ENCODE results near the gene CCDC138. TPM values are rescaled to one million over a fixed set of nuclear protein-coding genes. Genes with fewer than 3 reads are reported as not detected.
"Not testable (repeated sequence)": the region's sequence is repeated elsewhere in the genome, so short reads cannot be mapped to it uniquely, and the experiment has no call there.

CCDC138 gene, protein sequence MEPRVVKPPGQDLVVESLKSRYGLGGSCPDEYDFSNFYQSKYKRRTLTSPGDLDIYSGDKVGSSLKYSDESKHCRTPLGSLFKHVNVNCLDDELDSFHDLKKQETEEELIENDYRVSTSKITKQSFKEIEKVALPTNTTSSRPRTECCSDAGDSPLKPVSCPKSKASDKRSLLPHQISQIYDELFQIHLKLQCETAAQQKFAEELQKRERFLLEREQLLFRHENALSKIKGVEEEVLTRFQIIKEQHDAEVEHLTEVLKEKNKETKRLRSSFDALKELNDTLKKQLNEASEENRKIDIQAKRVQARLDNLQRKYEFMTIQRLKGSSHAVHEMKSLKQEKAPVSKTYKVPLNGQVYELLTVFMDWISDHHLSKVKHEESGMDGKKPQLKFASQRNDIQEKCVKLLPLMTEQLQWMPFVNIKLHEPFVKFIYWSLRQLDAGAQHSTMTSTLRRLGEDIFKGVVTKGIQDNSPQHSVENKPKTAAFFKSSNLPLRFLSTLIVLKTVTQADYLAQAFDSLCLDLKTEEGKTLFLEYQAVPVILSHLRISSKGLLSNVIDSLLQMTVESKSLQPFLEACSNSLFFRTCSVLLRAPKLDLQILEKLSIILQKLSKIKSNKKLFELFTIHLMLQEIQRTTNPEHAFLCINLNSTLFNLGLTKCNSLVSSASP
- 3.7 TPM for polyA plus RNA-seq (ENCODE audit: insufficient read length)

DNA sequence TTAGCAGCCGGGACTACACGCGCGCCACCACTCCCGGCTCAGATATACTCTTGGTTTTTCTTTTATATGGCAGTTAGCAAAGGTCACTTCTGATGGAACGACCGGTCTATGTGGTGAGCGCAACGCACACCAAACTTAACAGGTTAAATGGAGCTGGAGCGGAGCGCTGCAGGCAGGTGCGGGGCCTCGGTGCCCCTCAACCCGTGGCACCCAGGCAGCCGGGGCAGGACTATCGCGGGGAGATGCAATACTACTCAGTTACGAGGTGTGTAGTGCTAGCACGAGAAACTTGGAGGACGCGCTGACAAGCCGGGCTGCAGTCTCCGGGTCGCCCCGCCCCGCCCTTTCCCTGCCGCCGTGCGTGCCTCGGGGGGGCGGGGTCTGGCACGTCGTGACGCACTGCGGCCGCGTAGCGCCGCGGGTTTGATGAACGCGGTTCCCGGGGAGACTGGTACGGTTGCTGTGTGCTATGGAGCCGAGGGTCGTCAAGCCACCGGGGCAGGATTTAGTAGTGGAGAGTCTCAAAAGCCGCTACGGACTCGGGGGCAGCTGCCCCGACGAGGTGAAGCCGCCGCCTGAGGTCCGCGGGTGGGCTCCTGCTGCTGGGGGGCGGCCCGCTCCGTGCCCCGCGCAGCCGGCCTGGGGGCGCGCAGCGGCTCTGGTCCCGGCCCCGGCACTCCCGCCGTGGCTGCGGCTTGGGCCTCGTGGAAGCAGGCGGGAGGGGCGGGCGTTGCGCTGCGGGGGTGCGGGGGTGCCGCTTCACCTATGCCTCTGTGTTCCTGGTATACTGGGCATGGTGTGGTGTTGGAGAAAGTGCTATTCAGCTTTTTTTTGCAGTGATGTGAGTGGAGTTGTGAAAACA is at the start of gene CCDC138:
Gene CCDC138, plus strand, starts transcription at position 418 of the 862 bp plus-strand sequence. Its CDS starts 52 bp downstream, at position 470.
- peak; percentile 26 for DNase-seq (ENCODE audit: low read depth)

DNA sequence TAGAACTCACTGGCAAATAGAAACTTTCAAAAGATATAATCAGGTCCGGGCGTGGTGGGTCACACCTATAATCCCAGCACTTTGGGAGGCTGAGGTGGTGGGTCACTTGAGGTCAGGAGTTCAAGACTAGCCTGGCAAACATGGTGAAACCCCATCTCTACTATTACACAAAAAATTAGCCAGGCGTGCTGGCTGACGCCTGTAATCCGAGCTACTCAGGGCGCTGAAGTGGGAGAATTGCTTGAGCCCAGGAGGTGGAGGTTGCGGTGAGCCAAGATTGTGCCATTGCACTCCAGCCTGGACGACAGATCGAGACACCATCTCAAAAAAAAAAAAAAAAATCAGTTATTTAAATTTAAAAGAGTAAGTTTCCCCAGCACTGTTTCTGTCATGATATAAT is 28.6 kb upstream of the CCDC138 start:
- not testable (repeated sequence) for DNase-seq (ENCODE audit: low read depth)

GRCh38 chr2:108762618-108763017 is 24.0 kb upstream of the CCDC138 start:
- DNase-seq (ENCODE audit: low read depth): not testable (repeated sequence)

DNA sequence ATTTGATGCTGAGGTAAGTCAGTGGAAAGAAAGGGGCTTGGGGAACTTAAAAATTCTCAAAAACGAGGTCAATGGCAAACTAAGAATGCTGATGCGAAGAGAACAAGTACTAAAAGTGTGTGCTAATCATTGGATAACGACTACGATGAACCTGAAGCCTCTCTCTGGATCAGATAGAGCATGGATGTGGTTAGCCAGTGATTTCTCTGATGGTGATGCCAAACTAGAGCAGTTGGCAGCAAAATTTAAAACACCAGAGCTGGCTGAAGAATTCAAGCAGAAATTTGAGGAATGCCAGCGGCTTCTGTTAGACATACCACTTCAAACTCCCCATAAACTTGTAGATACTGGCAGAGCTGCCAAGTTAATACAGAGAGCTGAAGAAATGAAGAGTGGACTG is 19.9 kb upstream of the CCDC138 start:
- not testable (repeated sequence) for DNase-seq (ENCODE audit: low read depth)

- not testable (repeated sequence) for DNase-seq (ENCODE audit: low read depth)
Measured at GRCh38 chr2:108767859-108768258, 18.7 kb upstream of the CCDC138 start.

DNA sequence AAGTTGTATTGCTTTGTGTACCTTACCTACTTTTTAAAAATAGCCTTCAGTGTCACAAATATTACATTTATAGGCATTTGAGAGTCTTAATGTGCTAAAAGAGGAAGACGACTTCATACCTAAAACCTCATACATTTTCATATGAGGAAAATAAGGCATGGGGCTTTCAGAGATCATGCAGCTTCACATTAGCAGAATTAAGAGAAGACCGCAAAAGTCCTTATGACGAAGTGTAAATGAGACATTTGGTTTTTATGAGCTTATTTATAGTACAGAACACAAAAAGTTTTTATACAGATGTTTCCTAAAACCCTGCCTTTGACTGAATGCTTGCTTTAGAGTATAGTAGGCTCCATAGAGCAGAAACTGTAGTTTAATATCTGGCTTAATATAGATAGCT is 10.1 kb upstream of the CCDC138 start:
- DNase-seq (ENCODE audit: low read depth): no peak

DNA sequence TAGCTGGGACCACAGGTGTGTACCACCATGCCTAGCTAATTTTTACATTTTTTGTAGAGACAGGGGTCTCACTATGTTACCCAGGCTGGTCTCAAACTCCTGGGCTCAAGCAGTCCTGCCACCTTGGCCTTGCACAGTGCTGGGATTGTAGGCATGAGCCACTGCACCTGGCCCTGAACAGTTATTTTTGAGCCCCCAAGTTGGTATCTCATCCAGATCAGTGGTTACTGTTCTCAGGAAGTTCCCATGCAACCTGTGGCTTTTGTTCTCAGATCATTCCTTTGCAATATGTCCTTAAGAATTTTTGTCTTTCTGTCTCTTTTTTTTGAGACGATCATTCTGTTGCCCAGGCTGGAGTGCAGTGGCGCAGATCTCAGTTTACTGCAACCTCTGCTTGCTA is 7.7 kb upstream of the CCDC138 start:
- no peak for DNase-seq (ENCODE audit: low read depth)

DNA sequence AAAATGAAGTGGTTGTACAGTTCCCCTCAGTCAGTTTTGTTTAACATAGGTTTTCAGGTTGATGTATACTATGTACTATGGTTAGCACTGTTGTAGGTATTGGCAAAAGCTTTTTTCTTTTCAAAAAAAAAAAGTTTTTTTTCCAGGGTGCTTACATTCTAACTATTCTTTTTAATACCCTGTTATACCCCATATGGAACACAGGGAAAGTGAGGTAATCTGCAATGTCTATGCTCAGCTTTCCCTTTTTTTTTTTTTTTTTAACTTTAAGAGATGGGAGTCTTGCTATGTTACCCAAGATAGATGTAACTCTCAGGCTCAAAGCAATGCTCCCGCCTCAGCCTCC is 590 bp upstream of the CCDC138 start:
- DNase-seq (ENCODE audit: low read depth): no peak

GRCh38 chr2:108787216-108787541 is 608 bp downstream of the CCDC138 start:
- DNase-seq (ENCODE audit: low read depth): no peak

- no peak for DNase-seq (ENCODE audit: low read depth)
Measured at GRCh38 chr2:108803045-108803736, 16.6 kb downstream of the CCDC138 start.

DNA sequence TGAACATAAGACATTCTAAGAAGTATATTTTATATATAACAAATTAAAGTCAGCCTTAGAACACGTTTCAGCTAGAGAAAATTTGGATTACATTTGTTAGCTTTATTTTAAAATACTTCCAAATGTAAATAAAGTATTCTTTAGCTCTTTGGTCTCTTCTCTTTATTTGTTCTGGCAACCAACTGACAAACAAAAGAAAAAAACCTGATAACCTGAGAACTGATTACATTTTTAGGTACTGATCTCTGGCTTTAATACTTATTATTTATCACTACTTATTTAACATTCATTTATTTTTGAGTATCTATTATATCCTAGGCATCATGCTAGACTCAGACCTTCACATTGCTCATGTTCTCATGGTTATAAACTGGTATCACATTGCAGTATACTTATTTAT is 18.5 kb downstream of the CCDC138 start:
- DNase-seq (ENCODE audit: low read depth): no peak

- DNase-seq (ENCODE audit: low read depth): no peak
Measured at GRCh38 chr2:108805782-108806181, 19.2 kb downstream of the CCDC138 start.

GRCh38 chr2:108806371-108807113 is 20.0 kb downstream of the CCDC138 start:
- no peak for DNase-seq (ENCODE audit: low read depth)

- DNase-seq (ENCODE audit: low read depth): no peak
Measured at GRCh38 chr2:108809936-108810335, 23.4 kb downstream of the CCDC138 start.

DNA sequence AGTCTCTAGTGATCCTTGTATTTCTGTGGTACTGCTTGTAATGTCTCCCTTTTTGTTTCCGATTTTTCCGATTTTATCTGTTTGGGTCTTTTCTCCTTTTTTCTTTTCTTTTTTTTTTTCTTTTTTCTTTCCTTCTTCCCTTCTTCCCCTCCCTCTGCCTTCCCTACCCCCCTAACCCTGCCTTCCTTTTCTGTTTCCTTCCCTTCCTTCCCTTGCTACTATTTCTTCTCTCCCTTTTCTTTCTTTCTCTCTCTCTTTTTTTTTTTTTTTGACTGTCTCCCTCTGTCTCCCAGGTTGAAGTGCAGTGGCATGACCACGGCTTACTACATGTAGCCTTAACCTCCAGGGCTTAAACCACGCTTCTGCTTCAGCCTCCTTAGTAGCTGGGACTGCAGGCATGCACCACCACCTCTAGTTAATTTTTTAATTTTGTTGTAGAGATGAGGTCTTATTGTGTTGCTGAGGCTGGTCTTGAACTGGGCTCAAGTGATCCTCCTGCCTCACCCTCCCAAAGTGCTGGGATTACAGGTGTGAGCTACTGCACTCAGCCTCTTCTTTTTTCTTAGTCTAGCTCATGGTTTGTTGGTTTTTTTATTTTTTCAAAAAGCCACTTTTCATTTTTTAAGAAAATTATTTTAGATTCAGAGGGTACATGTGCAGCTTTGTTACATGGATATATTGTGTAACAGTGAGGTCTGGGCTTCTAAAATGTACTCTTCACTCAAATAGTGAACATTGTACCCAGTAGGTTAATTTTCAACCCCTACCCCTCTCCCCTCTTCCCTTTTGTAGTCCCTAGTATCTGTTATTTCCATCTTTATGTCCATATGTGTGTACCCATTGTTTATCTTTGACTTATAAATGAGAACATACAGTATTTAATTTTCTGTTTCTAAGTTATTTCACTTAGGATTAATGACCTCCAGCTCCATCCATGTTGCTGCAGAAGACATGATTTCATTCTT is 24.7 kb downstream of the CCDC138 start:
- no peak for DNase-seq (ENCODE audit: low read depth)

GRCh38 chr2:108813732-108814131 is 27.2 kb downstream of the CCDC138 start:
- DNase-seq (ENCODE audit: low read depth): no peak

DNA sequence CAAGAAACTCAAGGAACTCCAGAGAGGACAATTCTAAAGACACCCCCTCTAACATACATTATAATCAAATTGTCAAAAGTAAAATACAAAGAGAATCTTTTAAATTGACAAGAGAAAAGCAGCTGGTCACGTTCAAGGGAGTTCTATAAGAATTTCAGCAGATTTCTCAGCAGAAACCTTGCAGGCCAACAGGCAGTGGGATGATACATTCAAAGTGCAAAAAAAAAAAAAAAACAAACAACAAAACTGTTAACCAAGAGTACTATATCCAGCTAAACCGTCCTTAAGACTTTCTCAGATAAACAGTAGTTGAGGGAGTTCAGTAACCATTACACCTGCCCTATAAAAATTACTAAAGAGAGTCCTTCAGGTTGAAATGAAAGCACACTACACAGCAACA is 33.9 kb downstream of the CCDC138 start:
- DNase-seq (ENCODE audit: low read depth): no peak

- DNase-seq (ENCODE audit: low read depth): no peak
Measured at GRCh38 chr2:108823286-108823685, 36.7 kb downstream of the CCDC138 start.

DNA sequence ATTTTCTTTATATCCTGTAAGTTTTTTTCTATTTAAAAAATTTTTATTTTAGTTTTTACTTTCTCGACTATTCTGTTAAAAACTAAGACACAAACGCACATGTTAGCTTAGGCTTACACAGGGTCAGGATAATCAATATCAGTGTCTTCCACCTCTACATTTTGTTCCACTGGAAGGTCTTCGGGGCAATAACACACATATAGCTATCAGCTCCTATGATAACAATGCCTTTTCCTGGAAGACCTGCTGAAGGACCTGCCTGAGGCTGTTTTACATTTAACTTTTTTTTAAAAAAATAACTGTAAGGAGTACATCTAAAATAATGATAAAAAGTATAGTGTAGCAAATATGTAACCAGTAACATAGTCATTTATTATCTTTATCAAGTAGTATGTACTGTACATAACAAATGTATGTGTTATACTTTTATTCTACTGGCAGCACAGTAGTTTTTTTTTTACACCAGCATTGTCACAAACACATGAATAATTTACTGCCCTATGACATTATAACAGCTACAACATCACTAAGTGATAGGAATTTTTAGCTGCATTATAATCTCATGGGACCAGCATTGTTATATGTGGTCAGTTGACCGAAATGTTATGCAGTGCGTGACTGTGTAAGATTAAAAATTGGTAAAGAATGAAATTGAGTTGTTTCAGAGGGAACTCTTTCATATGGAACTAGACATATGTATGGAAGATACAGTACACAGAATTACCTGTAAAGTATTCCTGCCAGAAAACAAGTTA is 37.9 kb downstream of the CCDC138 start:
- DNase-seq (ENCODE audit: low read depth): no peak
